ENCODE results near the gene FPR3. TPM values are rescaled to one million over a fixed set of nuclear protein-coding genes. Genes with fewer than 3 reads are reported as not detected.

Gene FPR3
- total and polyA plus RNA-seq, 9 of the 15 experiments (the other 6 are each of a cell fraction or from before 2014, with no cell fraction given) = 0.08 to 0.51 (median 0.22) TPM; not detected in 1

DNA sequence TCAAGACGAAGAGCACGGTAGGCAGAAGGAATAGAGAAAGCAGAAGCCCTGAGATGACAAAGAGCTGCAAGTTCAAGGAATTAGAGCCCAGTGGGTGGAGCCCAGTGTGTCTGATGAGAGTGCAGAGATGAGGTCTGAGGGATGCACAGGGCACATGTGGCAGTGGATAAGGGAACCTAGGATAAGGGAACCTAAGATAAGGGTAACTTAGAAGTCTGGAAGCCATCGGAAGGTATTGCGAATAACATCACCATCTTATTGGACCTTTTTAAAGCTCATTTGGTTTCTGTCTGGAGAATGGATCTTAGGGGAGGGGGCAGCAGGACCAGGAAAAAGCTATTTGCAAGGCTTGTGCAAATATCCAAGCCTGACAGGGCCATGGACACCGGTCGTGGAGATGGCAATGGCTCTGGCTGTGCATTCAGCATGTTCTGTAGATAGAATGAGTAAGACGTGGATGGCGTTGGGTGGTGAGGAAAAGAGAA lies 1.3 kb downstream of the FPR3 start (continued):
- TF ChIP-seq, protein P1, sequence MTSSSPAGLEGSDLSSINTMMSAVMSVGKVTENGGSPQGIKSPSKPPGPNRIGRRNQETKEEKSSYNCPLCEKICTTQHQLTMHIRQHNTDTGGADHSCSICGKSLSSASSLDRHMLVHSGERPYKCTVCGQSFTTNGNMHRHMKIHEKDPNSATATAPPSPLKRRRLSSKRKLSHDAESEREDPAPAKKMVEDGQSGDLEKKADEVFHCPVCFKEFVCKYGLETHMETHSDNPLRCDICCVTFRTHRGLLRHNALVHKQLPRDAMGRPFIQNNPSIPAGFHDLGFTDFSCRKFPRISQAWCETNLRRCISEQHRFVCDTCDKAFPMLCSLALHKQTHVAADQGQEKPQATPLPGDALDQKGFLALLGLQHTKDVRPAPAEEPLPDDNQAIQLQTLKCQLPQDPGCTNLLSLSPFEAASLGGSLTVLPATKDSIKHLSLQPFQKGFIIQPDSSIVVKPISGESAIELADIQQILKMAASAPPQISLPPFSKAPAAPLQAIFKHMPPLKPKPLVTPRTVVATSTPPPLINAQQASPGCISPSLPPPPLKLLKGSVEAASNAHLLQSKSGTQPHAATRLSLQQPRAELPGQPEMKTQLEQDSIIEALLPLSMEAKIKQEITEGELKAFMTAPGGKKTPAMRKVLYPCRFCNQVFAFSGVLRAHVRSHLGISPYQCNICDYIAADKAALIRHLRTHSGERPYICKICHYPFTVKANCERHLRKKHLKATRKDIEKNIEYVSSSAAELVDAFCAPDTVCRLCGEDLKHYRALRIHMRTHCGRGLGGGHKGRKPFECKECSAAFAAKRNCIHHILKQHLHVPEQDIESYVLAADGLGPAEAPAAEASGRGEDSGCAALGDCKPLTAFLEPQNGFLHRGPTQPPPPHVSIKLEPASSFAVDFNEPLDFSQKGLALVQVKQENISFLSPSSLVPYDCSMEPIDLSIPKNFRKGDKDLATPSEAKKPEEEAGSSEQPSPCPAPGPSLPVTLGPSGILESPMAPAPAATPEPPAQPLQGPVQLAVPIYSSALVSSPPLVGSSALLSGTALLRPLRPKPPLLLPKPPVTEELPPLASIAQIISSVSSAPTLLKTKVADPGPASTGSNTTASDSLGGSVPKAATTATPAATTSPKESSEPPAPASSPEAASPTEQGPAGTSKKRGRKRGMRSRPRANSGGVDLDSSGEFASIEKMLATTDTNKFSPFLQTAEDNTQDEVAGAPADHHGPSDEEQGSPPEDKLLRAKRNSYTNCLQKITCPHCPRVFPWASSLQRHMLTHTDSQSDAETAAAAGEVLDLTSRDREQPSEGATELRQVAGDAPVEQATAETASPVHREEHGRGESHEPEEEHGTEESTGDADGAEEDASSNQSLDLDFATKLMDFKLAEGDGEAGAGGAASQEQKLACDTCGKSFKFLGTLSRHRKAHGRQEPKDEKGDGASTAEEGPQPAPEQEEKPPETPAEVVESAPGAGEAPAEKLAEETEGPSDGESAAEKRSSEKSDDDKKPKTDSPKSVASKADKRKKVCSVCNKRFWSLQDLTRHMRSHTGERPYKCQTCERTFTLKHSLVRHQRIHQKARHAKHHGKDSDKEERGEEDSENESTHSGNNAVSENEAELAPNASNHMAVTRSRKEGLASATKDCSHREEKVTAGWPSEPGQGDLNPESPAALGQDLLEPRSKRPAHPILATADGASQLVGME (CRISPR knock-in tag; IDR thresholded peaks at IDR 0.05) = peak; percentile 72; the same call in 1 of the 2 replicates
- TF ChIP-seq ZNF696 (CRISPR knock-in tag; conservative IDR thresholded peaks at IDR 0.05) (no peak), MCM7 (IDR thresholded peaks at IDR 0.05) (no peak), RBM22 (IDR thresholded peaks at IDR 0.05; ENCODE audit: low read depth, low read length, poor library complexity, severe bottlenecking) (no peak), ZC3H8 (IDR thresholded peaks at IDR 0.05) (no peak), ZNF57 (CRISPR knock-in tag; IDR thresholded peaks at IDR 0.05) (no peak), ZNF143 (CRISPR knock-in tag; IDR thresholded peaks at IDR 0.05) (no peak), NFXL1 (CRISPR knock-in tag; IDR thresholded peaks at IDR 0.05) (no peak), MEF2A (IDR thresholded peaks at IDR 0.05; ENCODE audit: control insufficient read depth, low read depth, low read length) (no peak), ZNF445 (CRISPR knock-in tag; IDR thresholded peaks at IDR 0.05; ENCODE audit: low read depth) (no peak), SNIP1 (IDR thresholded peaks at IDR 0.05; ENCODE audit: low read depth) (no peak), POLR2G (IDR thresholded peaks at IDR 0.05; ENCODE audit: low read depth, low read length) (no peak), ZFP1 (CRISPR knock-in tag; IDR thresholded peaks at IDR 0.05) (no peak), ZNF253 (CRISPR knock-in tag; conservative IDR thresholded peaks at IDR 0.05) (no peak)
- TF ChIP-seq, protein P2, sequence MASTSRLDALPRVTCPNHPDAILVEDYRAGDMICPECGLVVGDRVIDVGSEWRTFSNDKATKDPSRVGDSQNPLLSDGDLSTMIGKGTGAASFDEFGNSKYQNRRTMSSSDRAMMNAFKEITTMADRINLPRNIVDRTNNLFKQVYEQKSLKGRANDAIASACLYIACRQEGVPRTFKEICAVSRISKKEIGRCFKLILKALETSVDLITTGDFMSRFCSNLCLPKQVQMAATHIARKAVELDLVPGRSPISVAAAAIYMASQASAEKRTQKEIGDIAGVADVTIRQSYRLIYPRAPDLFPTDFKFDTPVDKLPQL (IDR thresholded peaks at IDR 0.05; ENCODE audit: extremely low read depth, insufficient read length) = no peak
- TF ChIP-seq, protein P3, sequence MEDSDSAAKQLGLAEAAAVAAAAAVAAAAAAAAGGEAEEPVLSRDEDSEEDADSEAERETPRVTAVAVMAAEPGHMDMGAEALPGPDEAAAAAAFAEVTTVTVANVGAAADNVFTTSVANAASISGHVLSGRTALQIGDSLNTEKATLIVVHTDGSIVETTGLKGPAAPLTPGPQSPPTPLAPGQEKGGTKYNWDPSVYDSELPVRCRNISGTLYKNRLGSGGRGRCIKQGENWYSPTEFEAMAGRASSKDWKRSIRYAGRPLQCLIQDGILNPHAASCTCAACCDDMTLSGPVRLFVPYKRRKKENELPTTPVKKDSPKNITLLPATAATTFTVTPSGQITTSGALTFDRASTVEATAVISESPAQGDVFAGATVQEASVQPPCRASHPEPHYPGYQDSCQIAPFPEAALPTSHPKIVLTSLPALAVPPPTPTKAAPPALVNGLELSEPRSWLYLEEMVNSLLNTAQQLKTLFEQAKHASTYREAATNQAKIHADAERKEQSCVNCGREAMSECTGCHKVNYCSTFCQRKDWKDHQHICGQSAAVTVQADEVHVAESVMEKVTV (CRISPR knock-in tag; IDR thresholded peaks at IDR 0.05) = no peak
- TF ChIP-seq, protein P4, sequence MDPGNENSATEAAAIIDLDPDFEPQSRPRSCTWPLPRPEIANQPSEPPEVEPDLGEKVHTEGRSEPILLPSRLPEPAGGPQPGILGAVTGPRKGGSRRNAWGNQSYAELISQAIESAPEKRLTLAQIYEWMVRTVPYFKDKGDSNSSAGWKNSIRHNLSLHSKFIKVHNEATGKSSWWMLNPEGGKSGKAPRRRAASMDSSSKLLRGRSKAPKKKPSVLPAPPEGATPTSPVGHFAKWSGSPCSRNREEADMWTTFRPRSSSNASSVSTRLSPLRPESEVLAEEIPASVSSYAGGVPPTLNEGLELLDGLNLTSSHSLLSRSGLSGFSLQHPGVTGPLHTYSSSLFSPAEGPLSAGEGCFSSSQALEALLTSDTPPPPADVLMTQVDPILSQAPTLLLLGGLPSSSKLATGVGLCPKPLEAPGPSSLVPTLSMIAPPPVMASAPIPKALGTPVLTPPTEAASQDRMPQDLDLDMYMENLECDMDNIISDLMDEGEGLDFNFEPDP (CRISPR knock-in tag; IDR thresholded peaks at IDR 0.05) = no peak
- TF ChIP-seq, protein P5, sequence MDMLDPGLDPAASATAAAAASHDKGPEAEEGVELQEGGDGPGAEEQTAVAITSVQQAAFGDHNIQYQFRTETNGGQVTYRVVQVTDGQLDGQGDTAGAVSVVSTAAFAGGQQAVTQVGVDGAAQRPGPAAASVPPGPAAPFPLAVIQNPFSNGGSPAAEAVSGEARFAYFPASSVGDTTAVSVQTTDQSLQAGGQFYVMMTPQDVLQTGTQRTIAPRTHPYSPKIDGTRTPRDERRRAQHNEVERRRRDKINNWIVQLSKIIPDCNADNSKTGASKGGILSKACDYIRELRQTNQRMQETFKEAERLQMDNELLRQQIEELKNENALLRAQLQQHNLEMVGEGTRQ (CRISPR knock-in tag; IDR thresholded peaks at IDR 0.05) = no peak
- TF ChIP-seq, protein P6, sequence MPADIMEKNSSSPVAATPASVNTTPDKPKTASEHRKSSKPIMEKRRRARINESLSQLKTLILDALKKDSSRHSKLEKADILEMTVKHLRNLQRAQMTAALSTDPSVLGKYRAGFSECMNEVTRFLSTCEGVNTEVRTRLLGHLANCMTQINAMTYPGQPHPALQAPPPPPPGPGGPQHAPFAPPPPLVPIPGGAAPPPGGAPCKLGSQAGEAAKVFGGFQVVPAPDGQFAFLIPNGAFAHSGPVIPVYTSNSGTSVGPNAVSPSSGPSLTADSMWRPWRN (IDR thresholded peaks at IDR 0.05; ENCODE audit: low read depth) = peak; percentile 57
